ENCODE measurements around the gene GALNT9.

- TF ChIP-seq CTCF (IDR thresholded peaks at IDR 0.05) = no peak
- TF ChIP-seq POLR2A (IDR thresholded peaks at IDR 0.05) = no peak
Observed at GRCh38 chr12:132194556-132194955, 134.8 kb downstream of the GALNT9 start.
